ENCODE data around the gene CCDC141. TPM values are rescaled to one million over a fixed set of nuclear protein-coding genes. Genes with fewer than 3 reads are reported as not detected.

The CCDC141 gene
- polyA plus RNA-seq, 2 of the 4 experiments (the other 2 are of a cell fraction), result not detected

GRCh38 chr2:178923546-178923945 is 126.4 kb downstream of the CCDC141 start:
- 91% methylated on average over 8 of the region's 8 CpGs for WGBS (ENCODE audit: missing lambda C conversion rate)
- TF ChIP-seq MAX (IDR thresholded peaks at IDR 0.05), result no peak
- TF ChIP-seq RNF2 (IDR thresholded peaks at IDR 0.05; ENCODE audit: borderline replicate concordance, low read depth), result no peak
- POLR2A ChIA-PET, result no interaction called here
- H3K4me3 ChIP-seq, result no peak overlapping the region
- FAIRE-seq, result no peak
- no peak overlapping the region for H3K27ac ChIP-seq
- no peak for ATAC-seq
- no peak overlapping the region for H3K4me2 ChIP-seq
- no peaks in the 10 kb centered on the region for H3K4me1 ChIP-seq
- DNase-seq (ENCODE audit: low read depth in 1 of 2, low spot score in 1 of 2), result no peak
- no peaks in the 10 kb centered on the region for H3K9me3 ChIP-seq
- CTCF ChIA-PET, result no interaction called here

- DNase-seq (ENCODE audit: low read depth in 1 of 2, low spot score in 1 of 2) (no peak), FAIRE-seq (no peak), ATAC-seq (no peak)
- no peak for TF ChIP-seq HOXA7 (CRISPR knock-in tag; IDR thresholded peaks at IDR 0.05)
- no peak for TF ChIP-seq HOXB13 (CRISPR knock-in tag; IDR thresholded peaks at IDR 0.05; ENCODE audit: low read depth)
- TF ChIP-seq CBX8 (IDR thresholded peaks at IDR 0.05), result no peak
- TF ChIP-seq ZFP36 (IDR thresholded peaks at IDR 0.05; ENCODE audit: borderline replicate concordance, partially characterized antibody), result no peak
- TF ChIP-seq HDAC2 (IDR thresholded peaks at IDR 0.05), result no peak
- TF ChIP-seq EHF (CRISPR knock-in tag; IDR thresholded peaks at IDR 0.05), result no peak
- no peak for TF ChIP-seq ELK1 (IDR thresholded peaks at IDR 0.05; ENCODE audit: low read depth, low read length)
- TF ChIP-seq ESRRA (IDR thresholded peaks at IDR 0.05; ENCODE audit: borderline replicate concordance, low read length), result no peak
- TF ChIP-seq KDM5A (IDR thresholded peaks at IDR 0.05), result no peak
- no peak for TF ChIP-seq BHLHE40 (IDR thresholded peaks at IDR 0.05; ENCODE audit: low read depth, low read length)
- TF ChIP-seq HES2 (IDR thresholded peaks at IDR 0.05), result no peak
- no peak for TF ChIP-seq CBX2 (IDR thresholded peaks at IDR 0.05; ENCODE audit: borderline replicate concordance, low read depth)
- no peak for TF ChIP-seq EP300 (IDR thresholded peaks at IDR 0.05)
- TF ChIP-seq ZSCAN20 (CRISPR knock-in tag; IDR thresholded peaks at IDR 0.05), result no peak
- TF ChIP-seq CHD2 (IDR thresholded peaks at IDR 0.05; ENCODE audit: low read length, partially characterized antibody), result no peak
- TF ChIP-seq RFX5 (IDR thresholded peaks at IDR 0.05), result no peak
- no peak for TF ChIP-seq FOSB (CRISPR knock-in tag; IDR thresholded peaks at IDR 0.05)
- TF ChIP-seq TFCP2L1 (CRISPR knock-in tag; IDR thresholded peaks at IDR 0.05), result no peak
- TF ChIP-seq MYC (IDR thresholded peaks at IDR 0.05; ENCODE audit: borderline replicate concordance, low read length), result no peak
- TF ChIP-seq JUNB (IDR thresholded peaks at IDR 0.05), result no peak
- H3K4me1 ChIP-seq, result no peaks in the 10 kb centered on the region
- no peak overlapping the region for H3K4me3 ChIP-seq
- 38% methylated on average over 3 of the region's 3 CpGs for WGBS (ENCODE audit: missing lambda C conversion rate)
- no peaks in the 10 kb centered on the region for H3K9me3 ChIP-seq
- no peak overlapping the region for H3K27ac ChIP-seq
- CTCF ChIA-PET, result interaction anchor here (1.6 kb wide), 1 partner anchor 209 kb away, joined by 6 read pairs; no protein-coding TSS in a partner anchor
- no peak overlapping the region for H3K4me2 ChIP-seq
- POLR2A ChIA-PET, result no interaction called here
Measured at GRCh38 chr2:178920916-178921513, 128.9 kb downstream of the CCDC141 start.

GRCh38 chr2:178917555-178917954 is 132.4 kb downstream of the CCDC141 start:
- no peaks in the 10 kb centered on the region for H3K4me1 ChIP-seq
- CTCF ChIA-PET, result no interaction called here
- H3K27ac ChIP-seq, result no peak overlapping the region
- no peak overlapping the region for H3K4me3 ChIP-seq
- FAIRE-seq, result no peak
- no peak for ATAC-seq
- POLR2A ChIA-PET, result no interaction called here
- no peak for DNase-seq (ENCODE audit: low read depth in 1 of 2, low spot score in 1 of 2)
- no peaks in the 10 kb centered on the region for H3K9me3 ChIP-seq
- WGBS (ENCODE audit: missing lambda C conversion rate), result 49% methylated on average over 4 of the region's 4 CpGs
- no peak overlapping the region for H3K4me2 ChIP-seq
- TF ChIP-seq JUNB (IDR thresholded peaks at IDR 0.05) (no peak), HMGXB4 (CRISPR knock-in tag; IDR thresholded peaks at IDR 0.05; ENCODE audit: borderline replicate concordance) (no peak), POLR2A (IDR thresholded peaks at IDR 0.05; ENCODE audit: low read length) (no peak), POLR2AphosphoS2 (conservative IDR thresholded peaks at IDR 0.05; ENCODE audit: low read length) (no peak), HOXA7 (CRISPR knock-in tag; IDR thresholded peaks at IDR 0.05) (no peak), MAX (IDR thresholded peaks at IDR 0.05) (no peak), ZSCAN20 (CRISPR knock-in tag; IDR thresholded peaks at IDR 0.05) (no peak), RAD21 (conservative IDR thresholded peaks at IDR 0.05 in 1 of 2, IDR thresholded peaks at IDR 0.05 in 1 of 2) (no peak), REST (IDR thresholded peaks at IDR 0.05) (no peak), SREBF2 (IDR thresholded peaks at IDR 0.05) (no peak)

Measured in A549 (cell line).